GM18519 (cell line): Measurements from ENCODE around the gene COQ6.
"Not testable (repeated sequence)": the region's sequence is repeated elsewhere in the genome, so short reads cannot be mapped to it uniquely, and the experiment has no call there.

Experiments
- ATAC-seq: cut with Tn5 transposase; IDR thresholded peaks from one replicate; pipeline ENCODE4 v1.9.1; 2021; ENCODE audit warnings: mild to moderate bottlenecking, moderate library complexity; ENCODE audit not compliant: unreplicated experiment, low FRiP score

Gene COQ6

DNA sequence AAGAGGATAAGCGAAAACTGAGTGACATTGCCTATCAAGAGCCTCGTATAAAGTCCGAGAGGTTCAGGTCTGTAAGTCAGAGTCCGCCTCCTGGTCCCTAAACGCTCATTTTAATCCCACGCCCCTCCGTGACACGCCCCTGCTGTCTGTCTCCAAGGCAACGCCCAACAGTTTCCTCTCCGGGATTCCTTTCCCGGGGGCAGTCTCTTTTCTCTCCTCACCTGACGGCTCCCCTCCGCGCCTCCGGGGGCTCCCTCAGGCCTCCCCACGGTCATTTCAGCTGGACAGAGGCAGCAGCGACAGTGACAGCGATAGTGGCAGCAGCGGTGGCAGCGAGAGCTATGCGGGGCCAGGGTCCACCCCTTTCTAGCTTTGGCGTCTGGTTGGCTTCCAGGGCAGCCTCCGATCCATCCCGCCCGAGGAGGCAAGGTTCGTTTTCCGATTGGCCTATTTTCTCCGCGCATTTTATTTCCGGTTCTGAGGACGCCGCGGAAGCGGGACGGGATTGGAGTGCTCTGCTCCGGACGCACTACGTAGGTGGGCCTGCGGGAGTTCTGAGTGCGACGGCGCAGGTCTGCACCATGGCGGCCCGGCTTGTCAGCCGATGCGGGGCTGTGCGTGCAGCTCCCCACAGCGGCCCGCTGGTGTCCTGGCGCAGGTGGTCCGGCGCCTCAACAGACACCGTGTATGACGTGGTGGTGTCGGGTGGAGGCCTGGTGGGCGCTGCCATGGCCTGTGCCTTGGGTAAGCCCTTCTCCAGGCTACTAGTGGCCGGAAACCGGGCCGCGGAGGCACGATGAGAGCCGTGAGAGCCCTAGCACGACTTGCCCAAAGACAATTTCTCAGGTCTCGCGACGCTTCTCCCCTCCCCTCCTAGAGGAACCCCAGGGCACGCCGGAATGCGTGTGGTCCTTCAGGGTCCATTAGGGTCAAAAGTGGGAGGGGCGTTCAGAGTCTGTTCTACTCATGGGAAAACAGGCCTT, at the start of gene COQ6, which contains the start of gene FAM161B:
Gene COQ6, plus strand, starts transcription at position 551 of the 983 bp plus-strand sequence. Its CDS starts 31 bp downstream, at position 582.
Gene FAM161B, minus strand, starts transcription at position 343 of the 983 bp plus-strand sequence. Its CDS starts 68 bp downstream, at position 275.
- peak; percentile 87 for ATAC-seq

DNA sequence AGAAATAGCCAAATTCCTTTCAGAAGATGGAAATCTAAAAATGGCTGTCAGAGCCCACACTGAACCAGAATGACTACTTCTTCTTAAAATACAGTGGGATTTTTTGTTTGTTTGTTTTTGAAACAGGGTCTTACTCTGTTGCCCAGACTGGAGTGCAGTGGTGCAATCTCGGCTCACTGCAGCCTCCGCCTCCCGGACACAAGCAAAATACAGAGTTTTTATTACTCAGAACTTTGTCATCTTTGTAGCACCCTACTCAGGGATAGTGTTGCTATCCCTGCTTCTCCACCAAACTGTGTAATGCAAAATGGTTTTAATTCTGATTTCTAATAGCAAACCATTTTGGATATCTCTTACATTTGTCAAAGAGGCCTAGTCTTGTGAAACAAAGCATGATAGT, 47.1 kb upstream of the COQ6 start:
- ATAC-seq: no peak

DNA sequence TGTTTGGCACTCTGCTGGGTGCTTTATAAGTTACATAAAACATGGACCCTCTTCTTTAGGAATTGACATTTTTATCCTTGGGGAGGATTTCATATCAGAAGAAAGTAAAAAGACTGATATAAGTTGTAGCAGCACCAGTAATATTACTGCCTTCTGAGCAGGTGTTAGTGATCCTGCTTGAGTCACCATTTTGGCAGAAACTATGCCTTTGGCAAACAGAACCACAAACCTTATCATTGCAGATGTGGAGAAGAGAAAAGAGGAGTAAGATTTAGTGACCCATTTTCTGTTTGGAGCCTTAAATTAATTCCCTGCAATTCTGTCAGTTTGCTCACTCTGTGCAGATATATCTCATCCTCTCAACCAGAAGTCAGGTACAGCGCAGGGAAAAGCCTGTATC, 40.4 kb upstream of the COQ6 start:
- ATAC-seq: no peak

DNA sequence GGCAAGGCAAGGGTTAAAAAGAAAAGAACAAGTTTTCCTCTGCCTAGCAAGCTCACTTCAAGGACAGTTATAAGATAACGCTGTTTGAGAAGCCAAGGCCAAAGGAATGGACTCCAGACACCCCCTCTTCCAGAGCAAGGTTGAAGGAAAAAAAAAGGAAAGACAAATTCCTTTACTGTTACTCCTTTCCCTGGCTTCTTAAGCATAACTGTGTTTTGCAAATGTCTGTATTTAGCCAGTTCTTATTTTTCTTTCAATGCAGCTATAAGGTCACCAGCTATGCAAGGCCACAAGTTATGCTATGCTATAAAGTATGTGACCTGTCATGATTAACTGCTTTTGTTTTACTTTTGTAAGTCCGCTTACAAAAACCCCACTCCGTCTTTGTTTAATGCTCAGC, 36.8 kb upstream of the COQ6 start:
- no peak for ATAC-seq

DNA sequence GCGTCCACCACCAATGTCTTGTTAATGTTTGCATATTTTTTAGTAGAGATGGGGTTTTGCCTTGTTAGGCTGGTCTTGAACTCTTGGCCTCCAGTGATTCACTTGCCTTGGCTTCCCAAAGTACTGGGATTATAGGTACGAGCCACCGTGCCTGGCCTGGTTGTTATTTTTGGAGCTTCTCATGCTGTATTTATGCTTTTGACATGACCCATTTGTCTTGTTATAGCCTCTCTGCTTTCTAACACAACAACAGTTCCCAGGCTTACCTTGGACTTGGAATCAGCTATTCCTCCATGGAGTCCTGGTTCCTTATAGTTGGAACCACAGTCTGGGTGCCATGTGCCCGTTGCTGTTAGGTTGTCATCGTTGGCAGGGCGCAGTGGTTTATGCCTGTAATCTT, 33.8 kb upstream of the COQ6 start:
- ATAC-seq: no peak

DNA sequence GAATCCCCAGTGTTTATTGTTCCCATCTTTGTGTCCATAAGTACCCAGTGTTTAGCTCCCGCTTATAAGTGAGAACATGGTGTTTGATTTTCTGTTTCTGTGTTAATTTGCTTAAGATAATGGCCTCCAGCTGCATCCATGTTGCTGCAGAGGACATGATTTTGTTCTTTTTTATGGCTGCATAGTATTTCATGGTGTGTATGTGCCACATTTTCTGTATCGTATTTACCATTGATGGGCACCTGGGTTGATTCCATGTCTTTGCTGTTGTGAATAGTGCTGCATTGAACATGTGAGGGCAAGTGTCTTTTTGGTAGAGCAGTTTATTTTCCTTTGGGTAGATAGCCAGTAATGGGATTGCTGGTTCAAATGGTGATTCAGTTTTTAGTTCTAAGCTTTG, 30.6 kb upstream of the COQ6 start:
- ATAC-seq: not testable (repeated sequence)

DNA sequence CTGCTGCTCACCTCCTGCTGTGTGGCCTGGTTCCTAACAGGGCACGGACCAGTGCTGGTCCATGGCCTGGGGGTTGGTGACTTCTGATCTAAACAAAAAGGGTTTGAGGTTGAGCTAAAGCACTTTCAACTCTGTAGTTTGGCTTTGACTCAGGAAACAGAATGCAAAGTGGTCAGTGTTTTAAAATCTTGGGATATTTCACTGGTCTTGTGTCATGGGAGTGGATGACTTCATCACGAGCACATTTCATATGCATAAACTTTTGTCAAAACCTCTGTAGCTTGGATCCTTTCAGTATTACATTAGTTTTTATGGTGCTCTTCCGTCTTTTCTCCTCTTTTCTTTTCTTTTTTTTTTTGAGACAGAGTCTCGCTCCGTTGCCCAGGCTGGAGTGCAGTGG, 25.8 kb upstream of the COQ6 start:
- ATAC-seq: no peak

DNA sequence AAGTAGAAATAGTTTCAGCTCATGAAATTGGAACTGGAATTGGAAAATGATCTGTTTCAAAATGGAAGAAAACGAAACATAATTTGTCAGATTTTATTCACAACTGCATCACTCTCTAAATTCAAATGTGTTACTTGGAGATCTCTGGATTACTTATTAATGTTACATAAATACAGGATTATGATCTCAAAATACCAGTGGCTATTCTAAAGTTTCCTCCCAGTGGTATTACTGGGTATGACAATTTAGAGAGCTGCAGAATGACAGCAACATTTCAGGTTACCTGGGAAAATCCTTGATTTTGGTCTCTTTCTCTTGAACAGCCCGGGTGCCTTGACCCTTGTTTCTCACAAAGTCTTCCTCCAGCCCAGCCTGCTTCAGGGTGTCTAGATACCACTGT, 14.4 kb upstream of the COQ6 start:
- no peak for ATAC-seq

DNA sequence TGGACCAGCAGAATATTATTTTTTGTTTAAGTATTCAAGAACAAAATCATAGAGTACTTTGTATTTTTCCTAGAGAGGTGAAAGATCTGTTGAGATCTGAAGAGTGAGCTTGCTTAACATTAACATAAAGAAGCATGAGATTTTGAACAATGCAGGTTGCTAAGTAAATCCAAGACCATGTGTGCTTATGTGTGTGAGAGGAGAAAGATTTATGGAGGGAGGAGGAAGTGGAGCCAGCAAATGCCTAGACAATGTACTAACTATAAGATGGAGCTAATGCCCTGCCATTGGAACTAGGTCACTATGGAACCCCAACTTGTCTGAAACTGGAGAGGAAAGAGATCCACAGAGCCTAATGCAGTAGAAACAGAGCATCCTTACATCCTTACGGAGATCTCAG, 13.6 kb upstream of the COQ6 start:
- ATAC-seq: no peak

DNA sequence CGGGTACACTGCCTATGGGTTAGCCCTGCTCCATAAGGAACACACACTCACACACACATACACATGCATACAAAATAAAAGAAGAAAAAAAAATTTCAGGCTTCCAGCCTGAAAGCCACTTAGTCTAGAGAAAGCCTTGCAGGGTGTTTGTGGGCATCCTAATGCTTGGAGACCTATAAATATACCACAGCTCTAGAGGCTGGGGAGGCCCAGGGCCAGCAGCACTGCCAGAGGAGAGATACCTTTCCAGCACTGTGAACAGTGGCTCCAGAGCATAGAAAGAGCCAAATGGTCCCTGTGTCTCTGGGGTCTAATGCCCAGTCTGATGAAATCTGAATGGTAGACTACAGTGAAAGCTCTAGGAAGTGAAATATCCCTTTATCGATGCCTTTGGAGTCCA, 13.1 kb upstream of the COQ6 start:
- ATAC-seq: no peak

DNA sequence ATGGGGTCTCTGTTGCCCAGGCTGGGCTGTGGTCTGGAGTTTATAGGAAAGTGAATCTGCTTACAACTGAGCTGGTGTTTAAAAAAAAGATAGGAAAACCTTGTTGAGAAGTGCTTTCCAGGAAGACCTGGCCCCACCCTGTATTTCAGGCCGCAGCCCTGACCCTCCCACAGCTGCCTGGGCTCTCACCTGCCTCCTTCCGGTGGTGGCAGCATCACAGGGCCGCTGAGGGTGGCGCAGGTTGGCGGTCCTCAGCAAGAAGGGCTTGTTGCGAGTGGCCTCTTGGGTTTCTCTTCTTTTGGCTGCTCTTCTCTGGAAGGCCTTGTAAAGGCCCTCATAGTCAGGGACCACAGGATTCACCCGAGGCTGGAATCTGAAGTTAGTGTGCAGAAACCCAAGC, 7.9 kb upstream of the COQ6 start:
- ATAC-seq: no peak

DNA sequence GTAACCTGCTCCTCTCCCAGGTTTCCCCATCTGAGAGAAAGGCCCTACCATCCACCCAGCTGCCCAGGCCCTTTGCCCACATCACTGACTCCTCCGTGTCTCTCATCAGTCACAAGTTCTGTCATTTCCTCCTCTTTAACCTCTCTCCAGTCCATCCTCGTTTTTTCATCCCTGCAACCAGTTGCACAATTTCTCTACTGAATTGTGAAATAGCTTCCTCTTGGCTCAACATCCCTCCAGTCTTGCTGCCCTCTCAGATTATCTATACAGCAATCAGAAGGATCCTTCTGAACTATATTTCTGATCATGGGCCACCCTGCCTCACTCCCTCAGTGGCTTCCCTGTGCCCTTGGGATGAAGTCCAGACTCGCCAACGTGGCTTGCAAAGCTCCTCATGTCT, 7.0 kb upstream of the COQ6 start:
- no peak for ATAC-seq

DNA sequence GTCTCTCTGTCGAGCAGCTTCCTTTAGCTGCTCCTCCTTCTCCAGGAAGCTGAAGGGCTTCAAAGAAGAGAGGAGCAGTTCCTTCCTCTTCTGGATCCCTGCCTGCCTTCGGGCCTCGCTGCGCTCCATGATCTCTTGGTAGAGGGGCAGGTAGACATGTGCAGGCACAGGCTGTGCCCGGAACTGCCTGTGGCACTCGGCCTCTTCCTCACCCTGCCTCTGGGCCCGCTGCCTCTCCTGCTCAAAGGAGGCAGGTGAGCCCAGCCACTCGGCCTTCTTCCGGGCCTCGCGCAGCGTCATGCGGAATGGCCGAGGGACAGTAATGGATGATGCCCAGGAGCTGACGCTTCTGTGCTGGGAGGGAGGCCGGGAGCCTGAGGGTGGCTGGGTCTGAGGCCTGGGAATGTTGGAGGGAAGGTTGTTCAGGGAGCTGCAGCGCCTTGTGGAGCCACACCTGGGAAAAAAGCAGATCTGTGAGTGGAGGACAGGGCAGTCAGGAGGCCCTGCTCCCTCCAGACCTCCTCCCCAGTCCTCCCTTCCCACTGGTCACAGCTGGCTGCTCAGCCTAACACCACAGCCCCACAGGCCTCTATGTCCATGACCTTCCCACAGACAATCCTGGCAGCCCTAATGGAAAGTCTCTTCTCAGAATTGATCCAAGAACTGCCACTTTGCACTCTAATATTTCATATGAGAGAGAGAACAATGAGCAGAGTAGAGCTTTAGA, 5.5 kb upstream of the COQ6 start:
- no peak for ATAC-seq

DNA sequence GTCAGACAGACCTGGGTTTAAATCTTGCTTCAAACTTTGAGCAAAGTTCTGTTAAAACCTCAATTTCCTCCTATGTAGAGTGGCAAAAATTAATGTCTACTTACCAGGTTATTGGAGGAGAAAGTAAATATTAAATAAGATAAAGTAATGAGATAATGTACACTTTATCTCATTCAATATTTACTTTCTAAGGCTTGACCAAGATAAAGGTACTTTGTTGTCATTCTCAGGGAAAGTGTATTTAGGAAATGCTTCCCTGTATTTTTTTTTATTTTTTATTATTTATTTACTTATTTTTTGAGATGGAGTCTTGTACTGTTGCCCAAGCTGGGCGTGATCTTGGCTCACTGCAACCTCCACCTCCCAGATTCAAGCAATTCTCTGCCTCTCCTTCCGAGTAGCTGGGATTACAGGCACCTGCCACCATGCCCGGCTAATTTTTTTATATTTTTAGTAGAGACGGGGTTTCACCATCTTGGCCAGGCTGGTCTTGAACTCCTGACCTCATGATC, 4.9 kb upstream of the COQ6 start:
- ATAC-seq: no peak

DNA sequence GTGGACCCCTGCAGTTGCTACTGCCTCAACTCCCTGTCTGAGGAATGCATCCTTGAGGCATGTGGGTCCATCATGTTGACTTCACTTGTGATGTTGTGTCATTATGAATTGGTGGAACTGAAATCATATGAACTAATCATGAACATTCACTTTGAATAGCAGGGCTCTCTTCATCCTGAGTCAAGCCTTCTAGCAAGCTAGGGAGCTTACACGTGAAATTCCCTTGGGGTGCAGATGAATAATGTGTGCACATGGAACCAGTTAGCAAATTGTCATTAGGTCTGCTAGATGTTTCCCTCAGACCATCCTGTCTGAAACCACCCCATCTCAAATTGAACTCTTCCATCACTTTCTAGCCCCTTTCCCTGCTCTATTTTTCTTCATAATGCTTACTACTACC, 3.6 kb downstream of the COQ6 start:
- ATAC-seq: no peak

DNA sequence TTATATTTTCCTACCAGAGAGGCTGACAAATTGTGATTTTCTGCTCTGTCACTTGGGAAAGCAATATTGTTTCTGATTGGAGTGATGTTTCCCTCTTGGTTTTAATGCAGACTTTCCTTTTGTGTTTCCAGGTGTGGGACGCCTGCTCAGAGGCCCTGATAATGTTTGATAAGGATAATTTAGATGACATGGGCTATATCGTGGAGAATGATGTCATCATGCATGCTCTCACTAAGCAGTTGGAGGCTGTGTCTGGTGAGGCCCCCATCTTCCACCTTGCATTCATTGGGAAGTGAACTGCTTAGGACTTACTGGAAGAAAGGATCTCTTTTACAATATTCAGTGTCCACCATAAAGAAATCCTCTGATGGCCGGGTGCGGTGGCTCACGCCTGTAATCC, 5.6 kb downstream of the COQ6 start:
- ATAC-seq: no peak

DNA sequence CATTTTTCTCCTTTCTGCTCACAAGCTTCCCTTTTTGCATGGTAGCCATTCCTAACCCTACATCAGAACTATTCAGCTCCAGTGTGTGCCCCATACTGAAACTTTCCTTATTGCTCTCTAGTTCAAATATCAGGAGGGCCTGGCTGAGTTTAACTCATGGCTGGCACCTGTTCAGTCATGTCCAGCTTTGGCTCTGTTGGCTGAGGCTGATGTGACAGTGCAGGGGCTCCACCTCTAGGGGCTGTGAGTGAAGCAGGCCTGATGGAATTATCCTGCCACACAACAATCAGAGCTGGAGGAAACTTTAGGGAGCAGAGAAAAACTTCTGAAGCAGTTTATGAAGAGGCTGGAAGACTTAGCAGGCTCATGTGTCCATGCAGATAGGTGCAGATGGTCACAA, 8.5 kb downstream of the COQ6 start:
- ATAC-seq: no peak

DNA sequence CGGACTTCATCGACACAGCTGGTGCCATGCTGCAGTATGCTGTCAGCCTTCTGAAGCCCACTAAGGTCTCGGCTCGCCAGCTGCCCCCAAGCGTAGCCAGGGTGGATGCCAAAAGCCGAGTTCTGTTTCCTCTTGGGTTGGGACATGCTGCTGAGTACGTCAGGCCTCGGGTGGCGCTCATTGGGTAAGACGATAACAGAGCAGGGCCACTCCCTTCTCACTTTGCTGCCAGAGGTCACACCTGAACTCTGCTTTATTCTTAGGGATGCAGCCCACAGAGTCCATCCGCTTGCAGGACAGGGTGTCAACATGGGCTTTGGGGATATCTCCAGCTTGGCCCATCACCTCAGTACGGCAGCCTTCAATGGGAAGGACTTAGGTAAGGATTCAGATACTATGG, 11.1 kb downstream of the COQ6 start:
- no peak for ATAC-seq

DNA sequence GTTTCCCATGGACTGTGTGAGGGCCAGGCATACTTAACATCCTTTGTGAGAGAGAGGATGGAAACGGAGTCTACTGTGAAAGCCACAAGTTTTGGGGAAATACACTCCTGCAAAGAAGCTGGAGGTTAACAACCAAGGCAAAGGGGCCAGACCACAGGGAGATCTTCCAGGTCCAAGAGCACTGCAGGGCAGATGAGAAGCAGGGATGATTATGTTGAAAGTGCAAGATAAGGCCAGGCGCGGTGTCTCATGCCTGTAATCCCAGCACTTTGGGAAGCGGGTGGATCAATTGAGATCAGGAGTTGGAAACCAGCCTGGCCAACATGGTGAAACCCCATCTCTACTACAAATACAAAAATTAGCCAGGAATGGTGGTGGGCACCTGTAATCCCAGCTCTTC, 15.1 kb downstream of the COQ6 start:
- no peak for ATAC-seq

DNA sequence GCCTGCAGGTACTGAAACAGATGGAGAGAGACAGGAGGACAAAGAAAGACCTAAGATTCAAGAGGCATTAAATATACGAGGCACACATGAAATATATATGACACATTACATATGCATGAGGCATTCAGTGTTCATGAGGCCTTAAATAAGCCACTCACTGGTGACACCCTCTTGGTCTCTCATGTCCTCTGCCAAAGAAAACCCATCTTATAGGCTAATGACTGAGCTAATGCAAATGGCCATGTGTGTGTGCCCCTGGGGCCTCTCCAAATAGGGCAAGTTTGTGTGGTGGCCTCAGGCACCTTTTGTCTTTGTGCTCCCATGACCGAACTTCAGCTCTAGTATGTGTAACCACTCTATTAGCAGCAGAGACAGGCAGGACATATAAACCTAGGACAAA, 18.8 kb downstream of the COQ6 start:
- no peak for ATAC-seq

DNA sequence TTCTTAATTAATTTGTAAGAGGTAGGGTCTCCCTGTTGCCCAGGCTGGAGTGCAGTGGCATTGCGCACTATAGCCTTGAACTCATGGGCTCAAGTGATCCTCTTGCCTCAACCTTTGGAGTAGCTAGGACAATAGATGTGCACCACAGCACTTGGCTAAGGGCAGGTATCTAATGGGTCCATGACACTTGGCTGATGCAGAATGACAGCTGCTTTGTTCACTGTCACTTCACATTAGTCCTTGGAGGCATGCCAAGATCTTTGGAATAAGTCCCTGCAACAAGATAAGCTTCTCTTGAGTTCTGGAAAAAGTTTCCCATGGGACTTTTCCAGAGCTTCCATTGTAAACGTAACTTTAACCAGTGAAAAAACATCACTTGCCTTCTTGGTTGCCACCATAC, 23.4 kb downstream of the COQ6 start:
- ATAC-seq: no peak
